Duodenal mucosa (tissue), 2 donors: ENCODE data around the gene PLEKHG5.

Experiments
- H3K27ac ChIP-seq: one replicate; pipeline ENCODE4 v1.7.0; 2013; ENCODE audit warnings: low read depth, low read length
- H3K27me3 ChIP-seq, 2 donors: one replicate each; pipeline ENCODE4 v1.7.0; 2013; ENCODE audit warnings: low read length in 2 of 2, control low read depth in 1 of 2; ENCODE audit not compliant: insufficient read depth in 2 of 2, control insufficient read depth in 1 of 2
- H3K36me3 ChIP-seq, 2 donors: one replicate each; pipeline ENCODE4 v1.7.0; 2013; ENCODE audit warnings: low read length in 2 of 2, control low read depth in 1 of 2; ENCODE audit not compliant: insufficient read depth in 2 of 2, control insufficient read depth in 1 of 2
- H3K4me1 ChIP-seq, 2 donors: one replicate each; pipeline ENCODE4 v1.7.0; 2013; ENCODE audit warnings: low read length in 2 of 2, control low read depth in 1 of 2; ENCODE audit not compliant: insufficient read depth in 2 of 2, control insufficient read depth in 1 of 2
- H3K4me3 ChIP-seq, 2 donors: one replicate each; pipeline ENCODE4 v1.7.0; 2013; ENCODE audit warnings: low read length in 2 of 2, low read depth in 1 of 2
- H3K9ac ChIP-seq, 2 donors: one replicate each; pipeline ENCODE4 v1.7.0; 2013; ENCODE audit warnings: low read length in 2 of 2, low read depth in 1 of 2
- H3K9me3 ChIP-seq, 2 donors: one replicate each; pipeline ENCODE4 v1.7.0; 2013; ENCODE audit warnings: low read length in 2 of 2, control low read depth in 1 of 2; ENCODE audit not compliant: control insufficient read depth in 1 of 2

The PLEKHG5 gene

GRCh38 chr1:6504887-6505286, 13.4 kb upstream of the PLEKHG5 start:
- no peaks in the 10 kb centered on the region for H3K9me3 ChIP-seq
- H3K27ac ChIP-seq = no peak overlapping the region
- H3K4me3 ChIP-seq = no peak overlapping the region
- no peaks in the 10 kb centered on the region for H3K36me3 ChIP-seq
- no peak overlapping the region for H3K9ac ChIP-seq
- peaks cover 3 to 4% of the 10 kb centered on the region in 2 donors for H3K27me3 ChIP-seq
- H3K4me1 ChIP-seq = no peaks in the 10 kb centered on the region

DNA sequence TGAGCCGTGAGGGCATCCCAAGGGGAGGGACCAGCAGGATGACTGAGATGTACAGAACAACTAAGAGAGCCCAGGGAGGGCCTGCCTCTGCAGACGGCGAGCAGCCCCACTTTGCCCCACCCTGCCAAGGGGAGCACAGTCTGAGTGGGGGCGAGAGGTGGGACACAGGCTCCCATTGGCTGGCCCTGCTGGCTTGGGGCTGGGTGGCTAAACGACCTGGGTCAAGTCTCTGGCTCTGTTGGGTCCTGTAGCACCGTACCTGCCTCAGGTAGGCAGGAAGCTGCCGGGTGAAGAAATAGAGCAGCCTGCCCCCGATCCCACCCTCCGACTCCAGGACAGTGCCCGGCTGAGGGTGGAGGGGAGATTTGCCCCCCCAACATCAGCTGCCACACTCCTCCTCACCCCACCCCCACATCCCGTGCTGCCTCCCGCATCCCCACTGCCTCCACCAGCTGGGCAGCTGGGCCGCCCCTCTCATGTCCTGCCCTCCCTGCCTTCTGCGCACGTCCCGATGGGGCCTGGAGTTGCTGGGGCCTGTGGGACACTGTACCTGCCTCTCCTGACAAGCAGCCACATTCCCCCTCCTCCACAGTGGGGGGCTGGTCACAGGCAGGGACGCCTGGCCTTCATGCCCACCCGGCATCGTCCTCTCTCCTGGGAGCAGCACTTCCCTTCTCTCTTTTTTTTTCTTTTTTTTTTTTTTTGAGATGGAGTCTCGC, 12.6 kb upstream of the PLEKHG5 start:
- Histone ChIP-seq H3K4me3 (no peak overlapping the region), H3K4me1 (no peaks in the 10 kb centered on the region), H3K36me3 (no peaks in the 10 kb centered on the region), H3K9ac (no peak overlapping the region), H3K27me3 (peaks cover 3 to 5% of the 10 kb centered on the region in 2 donors), H3K9me3 (no peaks in the 10 kb centered on the region), H3K27ac (no peak overlapping the region)

- H3K27me3 ChIP-seq = peaks cover 7 to 15% of the 10 kb centered on the region in 2 donors
- H3K9ac ChIP-seq = no peak overlapping the region
- H3K36me3 ChIP-seq = no peaks in the 10 kb centered on the region
- no peaks in the 10 kb centered on the region for H3K9me3 ChIP-seq
- H3K27ac ChIP-seq = no peak overlapping the region
- H3K4me1 ChIP-seq = peaks cover 3% of the 10 kb centered on the region in 2 donors
- H3K4me3 ChIP-seq = no peak overlapping the region
Observed at GRCh38 chr1:6502000-6502891, 10.8 kb upstream of the PLEKHG5 start.

DNA sequence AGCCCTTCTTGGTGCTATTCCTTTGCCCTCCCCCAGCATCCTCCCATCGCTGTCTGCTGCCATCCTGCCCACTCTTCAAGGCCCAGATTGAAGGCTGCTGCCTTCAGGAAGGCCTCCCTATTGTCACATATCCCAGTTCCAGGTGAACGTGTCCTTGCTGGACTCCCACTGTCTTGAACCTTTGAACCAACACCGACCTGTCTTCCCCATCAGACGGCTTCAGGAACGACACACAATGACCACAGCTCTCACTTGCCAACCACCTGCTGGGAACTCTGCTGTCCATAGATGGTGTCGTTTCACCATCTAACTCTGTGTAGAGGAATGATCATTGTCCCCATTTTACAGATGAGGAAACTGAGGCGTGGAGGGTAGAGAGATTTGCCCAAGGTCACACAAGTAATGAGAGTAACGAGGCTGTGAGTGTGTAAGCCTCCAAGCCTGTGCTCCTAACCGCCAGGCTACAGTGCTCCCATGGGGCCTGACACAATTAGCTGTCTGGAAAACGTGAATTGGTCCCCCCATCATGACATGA, 9.9 kb upstream of the PLEKHG5 start:
- Histone ChIP-seq H3K9ac (no peak overlapping the region), H3K9me3 (no peaks in the 10 kb centered on the region), H3K27ac (no peak overlapping the region), H3K27me3 (peaks cover 15 to 20% of the 10 kb centered on the region in 2 donors), H3K4me3 (no peak overlapping the region), H3K4me1 (peaks cover 3% of the 10 kb centered on the region in 2 donors), H3K36me3 (no peaks in the 10 kb centered on the region)

- no peaks in the 10 kb centered on the region for H3K9me3 ChIP-seq
- no peak overlapping the region for H3K27ac ChIP-seq
- peaks cover 3% of the 10 kb centered on the region in 2 donors for H3K4me1 ChIP-seq
- no peak overlapping the region for H3K4me3 ChIP-seq
- H3K36me3 ChIP-seq = no peaks in the 10 kb centered on the region
- peaks cover 21 to 27% of the 10 kb centered on the region in 2 donors for H3K27me3 ChIP-seq
- no peak overlapping the region for H3K9ac ChIP-seq
Observed at GRCh38 chr1:6500544-6501278, 9.2 kb upstream of the PLEKHG5 start.

DNA sequence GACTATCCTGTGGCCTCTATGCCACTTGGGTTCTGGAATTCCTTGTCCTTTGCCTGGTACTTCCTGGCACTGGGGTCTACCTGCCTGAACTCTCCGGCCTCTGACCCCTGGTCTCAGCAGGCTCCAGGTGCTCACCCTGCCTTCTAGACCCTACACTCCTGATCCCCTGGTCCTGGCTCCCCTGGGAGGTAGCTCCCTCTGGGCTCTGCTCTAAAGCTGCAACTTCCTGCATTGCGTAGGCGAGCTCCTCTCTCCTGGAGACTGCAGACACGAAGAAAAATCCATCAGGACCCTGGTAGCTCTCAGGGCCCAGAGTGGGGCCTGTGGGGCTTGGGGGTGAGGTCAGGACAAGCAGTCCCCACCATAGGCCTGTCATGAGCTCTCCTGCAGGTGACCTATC, 7.8 kb upstream of the PLEKHG5 start:
- Histone ChIP-seq H3K27ac (no peak overlapping the region), H3K9me3 (no peaks in the 10 kb centered on the region), H3K4me3 (no peak overlapping the region), H3K36me3 (no peaks in the 10 kb centered on the region), H3K27me3 (peaks cover 25 to 27% of the 10 kb centered on the region in 2 donors), H3K9ac (no peak overlapping the region), H3K4me1 (peaks cover 3% of the 10 kb centered on the region in 2 donors)

GRCh38 chr1:6498576-6499111, 7.2 kb upstream of the PLEKHG5 start:
- no peak overlapping the region for H3K27ac ChIP-seq
- H3K9me3 ChIP-seq = no peaks in the 10 kb centered on the region
- H3K27me3 ChIP-seq = peaks cover 25 to 27% of the 10 kb centered on the region in 2 donors
- H3K9ac ChIP-seq = no peak overlapping the region
- H3K4me3 ChIP-seq = no peak overlapping the region
- H3K4me1 ChIP-seq = peaks cover 3% of the 10 kb centered on the region in 2 donors
- H3K36me3 ChIP-seq = no peaks in the 10 kb centered on the region

- no peaks in the 10 kb centered on the region for H3K36me3 ChIP-seq
- H3K4me3 ChIP-seq = peak overlapping the region; percentile 58 to 74
- H3K9ac ChIP-seq = peak overlapping the region in 1 of 2 donors; percentile 43
- H3K27me3 ChIP-seq = peaks cover 25 to 27% of the 10 kb centered on the region in 2 donors
- H3K27ac ChIP-seq = no peak overlapping the region
- no peaks in the 10 kb centered on the region for H3K9me3 ChIP-seq
- peaks cover 3% of the 10 kb centered on the region in 2 donors for H3K4me1 ChIP-seq
Observed at GRCh38 chr1:6497867-6498575, 6.6 kb upstream of the PLEKHG5 start.

DNA sequence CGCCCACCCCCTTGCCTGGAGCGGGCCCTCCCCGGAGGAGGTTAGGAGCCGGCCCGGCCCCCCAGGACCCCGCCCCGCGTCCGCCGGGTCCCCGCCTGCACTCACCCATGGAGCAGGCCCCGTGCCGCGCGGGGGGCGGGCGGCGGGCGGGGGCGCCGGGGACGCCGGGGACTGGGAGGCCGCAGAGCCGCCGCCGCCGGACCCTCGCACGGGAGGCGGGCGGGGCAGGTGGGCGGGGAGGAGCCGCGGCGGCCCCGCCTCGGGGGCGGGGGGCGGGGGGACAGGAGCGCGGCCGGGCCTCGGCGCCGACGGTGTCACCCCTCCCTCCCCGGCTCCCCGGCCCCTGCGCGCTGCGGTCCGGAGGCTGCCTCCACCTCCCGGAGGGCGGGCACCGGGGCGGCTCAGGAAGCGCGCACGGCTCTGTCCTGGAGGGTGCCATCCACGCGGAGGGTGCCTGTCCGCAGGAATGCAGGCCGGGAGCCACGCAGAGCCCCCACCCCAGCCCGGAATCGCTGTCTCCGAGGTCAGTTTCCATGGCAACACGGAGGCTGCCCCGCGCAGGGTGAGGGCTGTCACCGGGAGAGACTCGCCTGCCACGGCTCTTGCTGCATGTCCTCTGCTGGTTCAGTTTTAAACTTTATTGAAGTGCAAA, 5.9 kb upstream of the PLEKHG5 start:
- no peak overlapping the region for H3K27ac ChIP-seq
- H3K4me1 ChIP-seq = peaks cover 3% of the 10 kb centered on the region in 2 donors
- peaks cover 25 to 27% of the 10 kb centered on the region in 2 donors for H3K27me3 ChIP-seq
- H3K36me3 ChIP-seq = no peaks in the 10 kb centered on the region
- H3K9me3 ChIP-seq = no peaks in the 10 kb centered on the region
- H3K4me3 ChIP-seq = peak overlapping the region; percentile 58 to 74
- peak overlapping the region in 1 of 2 donors; percentile 43 for H3K9ac ChIP-seq
